Left lung (tissue), 10 donors: ENCODE data around the gene CKS1B. TPM values are rescaled to one million over a fixed set of nuclear protein-coding genes. Genes with fewer than 3 reads are reported as not detected.

ENCODE experiments used
- ATAC-seq: fragments of 200-7000 bp; cut with Tn5 transposase; one replicate; pipeline ENCODE4 v1.9.1; 2020; ENCODE audit warnings: moderate library complexity
- DNase-seq, 4 donors: peaks; one replicate each; pipeline ENCODE4 v3.0.0-alpha.2; 2013 to 2020
- H3K27ac ChIP-seq, 2 donors: fragments of 200-600 bp; sonication (generic) in 1 of 2; one replicate each; pipeline versions ENCODE4 v1.5.0 to v1.8.0; 2020 to 2021
- H3K27me3 ChIP-seq, 2 donors: fragments of 200-600 bp; sonication (generic) in 1 of 2; one replicate each; pipeline versions ENCODE4 v1.5.0 to v1.8.0; 2020 to 2021
- H3K36me3 ChIP-seq, 2 donors: fragments of 200-600 bp; sonication (generic) in 1 of 2; one replicate each; pipeline versions ENCODE4 v1.5.0 to v1.8.0; 2020 to 2021
- H3K4me1 ChIP-seq, 2 donors: fragments of 200-600 bp; one replicate each; pipeline ENCODE4 v1.8.0; 2021
- H3K4me3 ChIP-seq, 2 donors: fragments of 200-600 bp; sonication (generic) in 1 of 2; one replicate each; pipeline versions ENCODE4 v1.5.0 to v1.8.0; 2020 to 2021; ENCODE audit warnings: mild to moderate bottlenecking in 1 of 2
- H3K9me3 ChIP-seq, 2 donors: fragments of 200-600 bp; sonication (generic) in 1 of 2; one replicate each; pipeline versions ENCODE4 v1.5.0 to v1.8.0; 2020 to 2021
- CTCF ChIP-seq, 2 donors: fragments of 200-600 bp; sonication (generic) in 1 of 2; IDR thresholded peaks; one replicate each; pipeline versions ENCODE4 v1.5.0 to v1.8.0; 2021; ENCODE audit warnings: antibody characterized with exemption in 2 of 2
- intact Hi-C, 2 donors: fragments of 100-400 bp; cut with DNase I; formaldehyde crosslinking; loops; one replicate each; pipeline versions ENCODE4 v1.11.2 to v1.14.2; 2022
- polyA plus RNA-seq, 6 donors: library from polyadenylated mRNA; unstranded; fragments of 120-200 nt; gene quantifications; one replicate each; pipeline ENCODE4 v1.2.1, GENCODE V29; 2013; ENCODE audit not compliant: insufficient read length in 6 of 6
- total RNA-seq, 2 donors: library from RNA; stranded (reverse); fragmentation: NEBNext Ultra II Directional; extraction: Animal tissue kit (Norgen Biotek cat#: 25700); gene quantifications; one replicate each; pipeline ENCODE4 v1.2.1, GENCODE V29; 2021
- donor health status: DM: no; HTN: yes; CAD: no.
- donor health status: DM: no; HTN: no; CAD: no.

The CKS1B gene
- total and polyA plus RNA-seq, 8 donors: 29.7 to 141 (median 87.7) TPM

GRCh38 chr1:154958681-154959425 lies 15.6 kb upstream of the CKS1B start:
- no peak for ATAC-seq
- Histone ChIP-seq H3K27ac (no peak overlapping the region), H3K9me3 (no peaks in the 10 kb centered on the region), H3K27me3 (no peaks in the 10 kb centered on the region), H3K4me3 (no peak overlapping the region), H3K4me1 (peaks cover 36 to 78% of the 10 kb centered on the region in 2 donors), H3K36me3 (peaks cover 0 to 31% of the 10 kb centered on the region in 2 donors)
- no peak for DNase-seq
- TF ChIP-seq CTCF (IDR thresholded peaks at IDR 0.05): no peak
- intact Hi-C loops: loop anchor here in 1 of 2 donors (10.0 kb wide), 1 partner anchor 106 kb away; the partner anchor contains the start of gene EFNA4

DNA sequence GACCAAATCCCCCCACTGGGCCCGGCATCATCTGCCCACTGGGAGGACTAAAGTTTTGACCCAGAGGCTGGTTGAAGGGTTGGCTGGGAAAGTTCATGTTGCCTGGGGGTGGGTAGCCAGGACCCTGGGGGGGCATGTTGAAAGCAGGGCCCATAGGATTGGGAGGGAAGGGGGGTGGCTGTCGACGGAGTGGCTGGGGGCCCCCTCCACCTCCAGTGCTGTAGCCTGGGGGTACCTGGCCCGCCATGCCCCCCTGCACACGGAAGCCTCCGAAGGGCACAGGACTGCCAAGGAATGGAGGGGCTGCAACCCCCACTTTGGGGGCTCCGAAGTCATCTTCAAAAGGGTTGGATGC lies 15.1 kb upstream of the CKS1B start:
- DNase-seq (no peak), ATAC-seq (no peak)
- Histone ChIP-seq H3K27me3 (no peaks in the 10 kb centered on the region), H3K36me3 (peaks cover 0 to 36% of the 10 kb centered on the region in 2 donors), H3K4me1 (peaks cover 36 to 73% of the 10 kb centered on the region in 2 donors), H3K27ac (no peak overlapping the region), H3K9me3 (no peaks in the 10 kb centered on the region), H3K4me3 (no peak overlapping the region)
- TF ChIP-seq CTCF (IDR thresholded peaks at IDR 0.05): no peak
- intact Hi-C loops: loop anchor here in 1 of 2 donors (10.0 kb wide), 1 partner anchor 105 kb away; the partner anchor contains the start of gene EFNA4

DNA sequence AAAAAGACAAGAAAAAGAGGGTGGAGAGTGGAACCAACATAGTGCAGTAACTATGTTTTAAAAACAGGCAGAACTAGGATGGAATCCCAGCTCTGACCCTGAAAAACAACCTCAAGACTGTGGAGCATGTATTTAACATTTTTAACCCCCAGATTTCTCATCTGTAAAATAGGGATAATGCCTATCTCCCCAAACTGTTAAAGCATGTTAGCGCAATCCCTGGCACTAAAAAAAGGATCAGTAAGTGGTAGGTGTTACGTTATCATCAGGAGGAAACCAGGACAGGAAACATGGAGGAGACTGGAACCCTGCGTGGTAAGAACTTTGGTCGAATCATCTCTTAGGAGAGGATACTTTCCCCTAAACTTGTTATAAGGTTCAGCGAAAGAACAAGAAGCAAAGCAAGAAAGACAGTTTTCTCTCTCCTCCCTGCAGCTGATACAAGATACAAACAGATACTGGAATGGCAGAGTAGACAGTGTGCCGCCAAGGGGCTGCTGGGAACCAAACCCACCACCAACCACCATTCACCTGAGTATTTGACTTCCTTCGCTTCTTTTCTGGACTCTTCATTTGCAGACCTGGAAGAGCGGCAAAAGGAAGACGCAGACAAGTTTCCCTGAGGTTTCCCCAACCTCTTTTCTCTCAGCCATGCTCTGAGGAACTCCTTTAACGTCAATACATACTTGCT lies 13.9 kb upstream of the CKS1B start:
- intact Hi-C loops: no loop called here
- H3K36me3 ChIP-seq: peaks cover 0 to 48% of the 10 kb centered on the region in 2 donors
- TF ChIP-seq CTCF (IDR thresholded peaks at IDR 0.05): no peak
- DNase-seq: no peak
- H3K27ac ChIP-seq: peak overlapping the region; percentile 97 to 98
- no peaks in the 10 kb centered on the region for H3K27me3 ChIP-seq
- H3K9me3 ChIP-seq: no peaks in the 10 kb centered on the region
- peak overlapping the region; percentile 79 to 90 for H3K4me3 ChIP-seq
- H3K4me1 ChIP-seq: peaks cover 25 to 61% of the 10 kb centered on the region in 2 donors
- no peak for ATAC-seq

GRCh38 chr1:154961207-154962155 lies 13.0 kb upstream of the CKS1B start, which contains the start of gene PYGO2:
PYGO2 (minus strand) TSS chr1:154961782; CDS start chr1:154961576, 206 bp downstream.
- intact Hi-C loops: no loop called here
- Histone ChIP-seq H3K4me1 (peaks cover 21 to 59% of the 10 kb centered on the region in 2 donors), H3K27ac (peak within 1 kb of the TSS; percentile 97 to 98), H3K9me3 (no peaks in the 10 kb centered on the region), H3K4me3 (peak within 1 kb of the TSS; percentile 79 to 90), H3K27me3 (no peaks in the 10 kb centered on the region), H3K36me3 (peaks cover 0 to 57% of the 10 kb centered on the region in 2 donors)
- ATAC-seq: peak; percentile 89
- TF ChIP-seq CTCF (IDR thresholded peaks at IDR 0.05): peak; percentile 8 to 66
- DNase-seq: peak; percentile 81 to 95 (median 82)
